ENCODE data around the gene GLI3.

DNA sequence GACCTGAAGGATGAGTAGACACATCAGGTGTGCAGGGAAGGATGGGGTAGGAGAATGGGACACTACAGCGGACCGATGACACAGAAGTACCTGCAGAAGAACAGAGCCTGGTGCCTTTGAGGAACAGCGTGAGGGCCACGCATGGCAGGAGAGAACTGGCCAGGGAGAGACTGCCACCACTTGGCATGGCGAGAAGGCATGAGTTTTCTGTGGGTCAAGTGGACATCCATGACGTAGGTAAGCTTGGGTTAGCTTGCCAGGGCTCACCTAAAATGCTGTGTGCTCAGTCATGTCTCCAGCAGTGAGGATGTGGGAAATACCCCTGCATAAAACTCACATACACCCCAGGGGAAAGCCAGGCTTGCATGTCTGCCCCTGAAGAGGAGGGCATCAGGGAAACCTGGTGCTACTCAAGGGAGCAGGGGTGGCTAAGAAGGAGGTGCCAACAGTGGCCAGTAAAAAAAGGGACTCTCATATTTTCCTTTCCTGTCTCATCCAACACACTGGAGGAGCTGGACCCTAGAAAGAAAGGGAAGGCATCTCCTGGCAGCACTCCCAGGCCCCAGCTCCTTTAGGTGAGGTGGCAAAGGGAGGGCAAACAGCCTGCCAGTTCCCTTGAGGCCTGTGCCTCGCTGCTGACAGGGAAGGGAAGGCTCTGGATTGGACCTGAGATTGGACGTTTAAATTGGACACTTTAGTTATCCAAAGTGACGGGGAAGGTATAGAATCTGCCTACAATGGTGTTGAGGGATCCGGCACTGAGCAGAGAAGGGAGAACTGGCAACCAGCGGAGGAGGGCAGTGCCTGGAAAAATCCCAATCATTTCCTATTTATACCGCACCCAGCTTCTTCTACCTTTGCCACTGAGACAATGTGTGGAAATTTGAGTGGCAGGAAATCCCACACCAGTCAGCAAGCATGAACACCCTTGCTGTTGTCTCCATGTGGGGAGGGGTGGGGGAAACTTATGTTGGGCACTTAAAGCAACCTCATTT is 255.7 kb downstream of the GLI3 start:
- no peak for TF ChIP-seq CTCF (IDR thresholded peaks at IDR 0.05)
- no peak for TF ChIP-seq RAD21 (conservative IDR thresholded peaks at IDR 0.05 in 1 of 2, IDR thresholded peaks at IDR 0.05 in 1 of 2)
- TF ChIP-seq, protein P1, sequence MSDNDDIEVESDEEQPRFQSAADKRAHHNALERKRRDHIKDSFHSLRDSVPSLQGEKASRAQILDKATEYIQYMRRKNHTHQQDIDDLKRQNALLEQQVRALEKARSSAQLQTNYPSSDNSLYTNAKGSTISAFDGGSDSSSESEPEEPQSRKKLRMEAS (IDR thresholded peaks at IDR 0.05), result no peak
- no peak for TF ChIP-seq CBX2 (IDR thresholded peaks at IDR 0.05; ENCODE audit: borderline replicate concordance, low read depth)
- no peak for TF ChIP-seq REST (IDR thresholded peaks at IDR 0.05)
- TF ChIP-seq POLR2A (IDR thresholded peaks at IDR 0.05; ENCODE audit: low read length), result no peak
- no peak for TF ChIP-seq JUNB (IDR thresholded peaks at IDR 0.05)
- no peak for TF ChIP-seq MAZ (IDR thresholded peaks at IDR 0.05; ENCODE audit: borderline replicate concordance, low read depth, low read length)
- TF ChIP-seq USF2 (IDR thresholded peaks at IDR 0.05), result no peak
